HCT116 (cell line): Measurements from ENCODE around the gene DOK6.

ENCODE experiments used
- ATF3 ChIP-seq: IDR thresholded peaks from 2 replicates; pipeline ENCODE4 v1.6.1; 2012
- CEBPB ChIP-seq: IDR thresholded peaks from 2 replicates; pipeline ENCODE4 v1.6.1; 2012; ENCODE audit warnings: low read depth
- CTCF ChIP-seq, 3 experiments: fragments of 200-600 bp in 1 of 3; sonication (generic) in 1 of 3; IDR thresholded peaks in 2 of 3; conservative IDR thresholded peaks in 1 of 3; 2 replicates each; pipeline ENCODE4 v1.5.1; 2012 to 2017; ENCODE audit warnings: low read depth in 2 of 3, low read length in 2 of 3, antibody characterized with exemption in 1 of 3, borderline replicate concordance in 1 of 3, control low read depth in 1 of 3, mild to moderate bottlenecking in 1 of 3, mixed read lengths in 1 of 3, mixed run types in 1 of 3, moderate library complexity in 1 of 3; ENCODE audit not compliant: insufficient read depth in 1 of 3
- EGR1 ChIP-seq: IDR thresholded peaks from 2 replicates; pipeline ENCODE4 v1.6.1; 2012; ENCODE audit warnings: low read depth
- EZH2 ChIP-seq: fragments of 200-600 bp; sonication (generic); IDR thresholded peaks from 2 replicates; pipeline ENCODE4 v1.6.1; 2017; ENCODE audit warnings: antibody characterized with exemption, mixed run types
- EZH2phosphoT487 ChIP-seq: fragments of 200-600 bp; IDR thresholded peaks from 2 replicates; pipeline ENCODE4 v1.6.1; 2018; ENCODE audit warnings: antibody characterized with exemption, borderline replicate concordance
- FOSL1 ChIP-seq: IDR thresholded peaks from 2 replicates; pipeline ENCODE4 v1.6.1; 2012; ENCODE audit warnings: low read depth
- POLR2A ChIP-seq: IDR thresholded peaks from 2 replicates; pipeline ENCODE4 v1.7.0; 2011; ENCODE audit warnings: borderline replicate concordance; ENCODE audit not compliant: insufficient read depth, insufficient read length; ENCODE audit errors: extremely low read depth
- POLR2AphosphoS5 ChIP-seq: IDR thresholded peaks from 2 replicates; pipeline ENCODE4 v1.6.1; 2011; ENCODE audit warnings: mild to moderate bottlenecking, low read depth, low read length, moderate library complexity
- RAD21 ChIP-seq: IDR thresholded peaks from 2 replicates; pipeline ENCODE4 v1.6.1; 2012; ENCODE audit warnings: low read depth, mild to moderate bottlenecking
- REST ChIP-seq: IDR thresholded peaks from 2 replicates; pipeline ENCODE4 v1.6.1; 2012; ENCODE audit warnings: low read depth
- SRF ChIP-seq: IDR thresholded peaks from 2 replicates; pipeline ENCODE4 v1.6.1; 2012; ENCODE audit warnings: low read depth
- TCF7L2 ChIP-seq: IDR thresholded peaks from 2 replicates; pipeline ENCODE4 v1.7.0; 2011; ENCODE audit warnings: borderline replicate concordance, inconsistent platforms; ENCODE audit not compliant: insufficient read depth, insufficient read length; ENCODE audit errors: extremely low read depth

GRCh38 chr18:69841117-69841516 is 440.4 kb downstream of the DOK6 start:
- no peak for TF ChIP-seq EGR1
- no peak for TF ChIP-seq CTCF (IDR thresholded peaks at IDR 0.05 in 2 of 3, conservative IDR thresholded peaks at IDR 0.05 in 1 of 3; ENCODE audit: borderline replicate concordance in 1 of 3, insufficient read depth in 1 of 3, low read depth in 2 of 3, low read length in 2 of 3)
- TF ChIP-seq POLR2A, result no peak
- no peak for TF ChIP-seq POLR2AphosphoS5
- TF ChIP-seq ATF3, result no peak
- no peak for TF ChIP-seq FOSL1
- no peak for TF ChIP-seq EZH2phosphoT487
- TF ChIP-seq SRF, result no peak
- no peak for TF ChIP-seq EZH2
- no peak for TF ChIP-seq TCF7L2
- no peak for TF ChIP-seq RAD21
- no peak for TF ChIP-seq CEBPB
- TF ChIP-seq REST, result no peak
